Calu3 (cell line): ENCODE data around the gene XPA. TPM values are rescaled to one million over a fixed set of nuclear protein-coding genes. Genes with fewer than 3 reads are reported as not detected.

Experiments used
- BruUV-seq: library from RNA; stranded (reverse); fragments of 400-500 nt; replicated peaks from 2 replicates; lab custom pipeline; 2021; lab: Mats Ljungman, UMichigan
- CTCF ChIA-PET: fragments of 300-600 bp; sonication (Branson Sonifier 250); formaldehyde crosslinking; loops from one replicate; lab custom pipeline; 2022; ENCODE audit warnings: antibody characterized with exemption; lab: Charles Lee
- DNase-seq: peaks from one replicate; pipeline ENCODE4 v3.0.0; 2022
- H3K27ac Mint-ChIP-seq: one replicate; pipeline ENCODE4 v1.8.0; 2022; ENCODE audit warnings: mixed read lengths; ENCODE audit not compliant: unreplicated experiment
- H3K27me3 Mint-ChIP-seq: one replicate; pipeline ENCODE4 v1.8.0; 2022; ENCODE audit warnings: mixed read lengths; ENCODE audit not compliant: unreplicated experiment
- H3K36me3 Mint-ChIP-seq: one replicate; pipeline ENCODE4 v1.8.0; 2022; ENCODE audit warnings: mild to moderate bottlenecking, moderate library complexity, mixed read lengths; ENCODE audit not compliant: insufficient read depth, unreplicated experiment
- H3K4me1 Mint-ChIP-seq: one replicate; pipeline ENCODE4 v1.8.0; 2022; ENCODE audit warnings: mild to moderate bottlenecking, low read depth, mixed read lengths; ENCODE audit not compliant: unreplicated experiment
- H3K4me3 Mint-ChIP-seq: one replicate; pipeline ENCODE4 v1.8.0; 2022; ENCODE audit warnings: mild to moderate bottlenecking, low read depth, moderate library complexity, mixed read lengths; ENCODE audit not compliant: unreplicated experiment
- H3K9me3 Mint-ChIP-seq: one replicate; pipeline ENCODE4 v1.8.0; 2022; ENCODE audit warnings: low read depth, mixed read lengths; ENCODE audit not compliant: unreplicated experiment
- intact Hi-C: fragments of 100-400 bp; cut with micrococcal nuclease; formaldehyde crosslinking; loops from one replicate; pipeline ENCODE4 v1.10.0; 2022; ENCODE audit not compliant: unreplicated experiment
- total RNA-seq: library from RNA; stranded (reverse); gene quantifications from 2 replicates; pipeline ENCODE4 v1.2.3, GENCODE V29; 2022
- TF ChIP-seq, protein P1 (sequence below): fragments of 200-600 bp; IDR thresholded peaks from one replicate; pipeline ENCODE4 v1.8.0; 2022; ENCODE audit warnings: antibody characterized with exemption; ENCODE audit not compliant: unreplicated experiment

Gene XPA
- total RNA-seq, 1 experiment from 2014 or later: 5.4 TPM

DNA sequence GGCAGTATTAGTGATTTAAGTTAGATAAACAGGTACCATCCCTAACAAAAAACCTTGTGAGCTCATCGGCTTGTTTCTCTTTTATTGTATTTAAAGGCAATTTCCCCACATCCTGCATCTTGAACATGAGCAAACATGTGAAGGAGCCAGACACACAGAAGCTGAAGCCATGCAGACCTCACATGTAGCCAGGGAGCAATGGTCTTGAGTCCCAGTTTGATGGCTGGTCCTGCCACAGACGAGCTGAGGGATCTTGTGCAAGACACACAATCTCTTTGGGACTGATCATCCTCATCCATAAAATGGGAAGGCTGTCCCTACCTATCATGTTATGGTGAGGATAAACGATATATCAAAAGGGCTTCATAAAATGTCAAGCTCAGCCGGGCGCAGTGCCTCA, 29.6 kb upstream of the XPA start:
- Mint-ChIP-seq H3K4me1 (peaks cover 8% of the 10 kb centered on the region), H3K27ac (no peak overlapping the region), H3K36me3 (no peaks in the 10 kb centered on the region), H3K27me3 (no peaks in the 10 kb centered on the region), H3K9me3 (no peaks in the 10 kb centered on the region), H3K4me3 (no peak overlapping the region)
- CTCF ChIA-PET: interaction anchor here (0.5 kb wide), 1 partner anchor 119 kb away, joined by 3 read pairs; no protein-coding TSS in a partner anchor
- BruUV-seq: no TSS peak
- no peak for DNase-seq
- intact Hi-C loops: no loop called here
- TF ChIP-seq, protein P1, sequence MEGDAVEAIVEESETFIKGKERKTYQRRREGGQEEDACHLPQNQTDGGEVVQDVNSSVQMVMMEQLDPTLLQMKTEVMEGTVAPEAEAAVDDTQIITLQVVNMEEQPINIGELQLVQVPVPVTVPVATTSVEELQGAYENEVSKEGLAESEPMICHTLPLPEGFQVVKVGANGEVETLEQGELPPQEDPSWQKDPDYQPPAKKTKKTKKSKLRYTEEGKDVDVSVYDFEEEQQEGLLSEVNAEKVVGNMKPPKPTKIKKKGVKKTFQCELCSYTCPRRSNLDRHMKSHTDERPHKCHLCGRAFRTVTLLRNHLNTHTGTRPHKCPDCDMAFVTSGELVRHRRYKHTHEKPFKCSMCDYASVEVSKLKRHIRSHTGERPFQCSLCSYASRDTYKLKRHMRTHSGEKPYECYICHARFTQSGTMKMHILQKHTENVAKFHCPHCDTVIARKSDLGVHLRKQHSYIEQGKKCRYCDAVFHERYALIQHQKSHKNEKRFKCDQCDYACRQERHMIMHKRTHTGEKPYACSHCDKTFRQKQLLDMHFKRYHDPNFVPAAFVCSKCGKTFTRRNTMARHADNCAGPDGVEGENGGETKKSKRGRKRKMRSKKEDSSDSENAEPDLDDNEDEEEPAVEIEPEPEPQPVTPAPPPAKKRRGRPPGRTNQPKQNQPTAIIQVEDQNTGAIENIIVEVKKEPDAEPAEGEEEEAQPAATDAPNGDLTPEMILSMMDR: no peak

DNA sequence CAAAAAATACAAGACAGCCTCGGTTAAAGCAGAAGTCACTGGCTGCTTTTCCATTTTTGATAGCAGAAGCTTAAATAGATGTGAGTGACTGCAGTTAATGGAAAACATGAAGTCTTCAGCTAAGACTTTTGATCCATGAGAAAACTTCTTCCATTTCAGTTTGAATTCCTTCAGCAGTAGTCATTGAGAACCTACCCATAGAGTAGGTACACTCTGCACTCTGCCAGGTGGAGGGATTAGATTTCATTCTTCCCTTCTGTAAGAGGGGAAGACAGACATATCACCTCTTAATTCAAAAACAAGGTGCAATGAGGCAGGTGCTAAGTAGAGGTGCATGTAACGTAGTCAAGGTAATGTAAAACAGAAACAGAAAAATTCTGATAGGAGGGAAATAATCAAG, 26.7 kb upstream of the XPA start:
- peaks cover 4% of the 10 kb centered on the region for H3K36me3 Mint-ChIP-seq
- BruUV-seq: no TSS peak
- peaks cover 8% of the 10 kb centered on the region for H3K4me1 Mint-ChIP-seq
- H3K27ac Mint-ChIP-seq: no peak overlapping the region
- DNase-seq: no peak
- TF ChIP-seq, protein P1: no peak
- CTCF ChIA-PET: no interaction called here
- H3K4me3 Mint-ChIP-seq: no peak overlapping the region
- intact Hi-C loops: no loop called here
- H3K9me3 Mint-ChIP-seq: peaks cover 9% of the 10 kb centered on the region
- no peaks in the 10 kb centered on the region for H3K27me3 Mint-ChIP-seq

DNA sequence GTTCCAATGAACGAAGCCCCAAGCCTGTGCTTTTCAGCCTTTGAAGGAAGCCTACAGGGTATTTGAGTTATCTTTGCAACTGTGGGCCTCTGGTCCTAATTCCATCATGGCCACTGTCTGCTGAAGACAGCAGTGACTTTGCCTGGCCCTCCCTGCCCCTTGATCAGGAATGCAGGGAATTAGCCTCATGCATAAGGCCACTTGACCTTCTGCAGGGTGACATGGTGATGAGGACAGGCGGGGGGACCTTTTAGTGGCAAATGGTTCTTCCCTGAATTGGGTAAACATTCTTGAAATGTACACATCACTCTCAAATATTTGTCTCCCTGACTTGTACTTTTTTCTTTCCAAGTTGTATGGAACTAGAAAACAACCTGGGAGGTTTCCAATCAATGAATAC, 25.2 kb upstream of the XPA start:
- intact Hi-C loops: no loop called here
- peaks cover 8% of the 10 kb centered on the region for H3K4me1 Mint-ChIP-seq
- CTCF ChIA-PET: no interaction called here
- TF ChIP-seq, protein P1: no peak
- peaks cover 9% of the 10 kb centered on the region for H3K9me3 Mint-ChIP-seq
- no TSS peak for BruUV-seq
- DNase-seq: no peak
- no peak overlapping the region for H3K4me3 Mint-ChIP-seq
- no peak overlapping the region for H3K27ac Mint-ChIP-seq
- H3K27me3 Mint-ChIP-seq: no peaks in the 10 kb centered on the region
- peaks cover 4% of the 10 kb centered on the region for H3K36me3 Mint-ChIP-seq

DNA sequence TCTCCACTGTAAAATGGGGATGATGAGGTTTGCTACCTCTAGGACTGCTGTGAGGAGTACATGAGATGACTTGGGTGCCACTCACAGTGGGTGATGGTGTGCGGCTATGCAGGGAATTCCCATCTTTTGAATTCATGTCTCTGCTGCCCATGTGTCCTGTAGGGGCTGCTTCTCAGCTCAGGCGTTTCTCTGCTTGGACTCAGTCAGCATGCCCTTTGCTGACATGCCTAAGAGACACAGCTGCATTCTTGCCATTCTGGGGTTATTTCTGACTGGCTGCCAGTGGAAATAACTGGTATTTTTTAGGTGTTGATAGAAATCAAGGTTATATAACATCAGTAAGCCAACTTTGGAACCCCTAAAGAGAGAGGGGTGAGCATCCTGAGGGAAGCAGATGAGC, 24.3 kb upstream of the XPA start:
- TF ChIP-seq, protein P1: no peak
- Mint-ChIP-seq H3K36me3 (peaks cover 4% of the 10 kb centered on the region), H3K27me3 (no peaks in the 10 kb centered on the region), H3K4me3 (no peak overlapping the region), H3K27ac (no peak overlapping the region), H3K9me3 (peaks cover 9% of the 10 kb centered on the region), H3K4me1 (peaks cover 8% of the 10 kb centered on the region)
- CTCF ChIA-PET: no interaction called here
- no TSS peak for BruUV-seq
- DNase-seq: no peak
- intact Hi-C loops: no loop called here
